Muscle of leg (tissue), 16 donors: ENCODE data around the gene USP33. TPM values are rescaled to one million over a fixed set of nuclear protein-coding genes. Genes with fewer than 3 reads are reported as not detected.
A peak's percentile ranks its signal among the peaks of the same experiment; 100 is the strongest.
"Not testable (repeated sequence)": the region's sequence is repeated elsewhere in the genome, so short reads cannot be mapped to it uniquely, and the experiment has no call there.

Experiments
- DNase-seq: peaks from one replicate; pipeline ENCODE4 v3.0.0; 2013
- H3K27ac ChIP-seq: one replicate; pipeline ENCODE4 v1.5.1; 2013; ENCODE audit warnings: mild to moderate bottlenecking, low read length, control low read depth
- H3K27me3 ChIP-seq: one replicate; pipeline ENCODE4 v1.6.1; 2013; ENCODE audit warnings: low read length; ENCODE audit not compliant: control insufficient read depth, insufficient read depth
- H3K36me3 ChIP-seq: one replicate; pipeline ENCODE4 v1.6.1; 2013; ENCODE audit warnings: low read length; ENCODE audit not compliant: control insufficient read depth, insufficient read depth
- H3K4me1 ChIP-seq: one replicate; pipeline ENCODE4 v1.6.1; 2013; ENCODE audit warnings: low read length; ENCODE audit not compliant: control insufficient read depth, insufficient read depth
- H3K4me3 ChIP-seq: one replicate; pipeline ENCODE4 v1.5.1; 2013; ENCODE audit warnings: low read length, control low read depth
- H3K9me3 ChIP-seq: replicated peaks from 2 replicates; pipeline ENCODE4 v1.6.1; 2013; ENCODE audit warnings: low read depth, low read length; ENCODE audit not compliant: control insufficient read depth
- WGBS: methylation state at CpG from one replicate; pipeline ENCODE4 v1.1.5; 2013; ENCODE audit warnings: missing lambda C conversion rate; ENCODE audit not compliant: insufficient coverage; 5-methylcytosine and 5-hydroxymethylcytosine counted together
- long read RNA-seq, 11 donors: transcript quantifications; one replicate each; lab custom pipeline, GENCODE V29; 2026
- polyA plus RNA-seq, 8 donors: library from polyadenylated mRNA; unstranded; fragments of 120-200 nt; gene quantifications; one replicate each; pipeline versions ENCODE4 v1.2.1 to v1.2.3, GENCODE V29; 2013; ENCODE audit warnings: inconsistent platforms in 1 of 8, low replicate concordance in 1 of 8; ENCODE audit not compliant: insufficient read length in 8 of 8, insufficient read depth in 1 of 8
- total RNA-seq: library from RNA; stranded (reverse); fragments of 120-200 nt; gene quantifications from one replicate; pipeline ENCODE4 v1.2.4, GENCODE V29; 2013

Gene USP33
- total RNA-seq (47.2 TPM), polyA plus RNA-seq (10 to 100 TPM; 27.4 to 41.1 (median 31.7) TPM)
- long read RNA-seq, donor 1, partial matches to known transcripts = 0 of 2 reads
- long read RNA-seq, donor 1, other reads (novel, unspliced or antisense) = 0 of 2 reads
- long read RNA-seq, donor 2 = 0 reads
- long read RNA-seq, donor 3, partial matches to known transcripts = 0 of 2 reads
- long read RNA-seq, donor 3, other reads (novel, unspliced or antisense) = 0 of 2 reads
- long read RNA-seq, donor 4, partial matches to known transcripts = 0 of 1 reads
- long read RNA-seq, donor 4, other reads (novel, unspliced or antisense) = 0 of 1 reads
- long read RNA-seq, donor 5, full-length matches to known transcripts = 2 of 11 reads
- long read RNA-seq, donor 5, partial matches to known transcripts = 9 of 11 reads
- long read RNA-seq, donor 5, other reads (novel, unspliced or antisense) = 0 of 11 reads
- long read RNA-seq, donor 6, full-length matches to known transcripts = 2 of 9 reads
- long read RNA-seq, donor 6, partial matches to known transcripts = 7 of 9 reads
- long read RNA-seq, donor 6, other reads (novel, unspliced or antisense) = 0 of 9 reads
- long read RNA-seq, donor 7 = 0 reads
- long read RNA-seq, donor 8, full-length matches to known transcripts = 3 of 3 reads
- long read RNA-seq, donor 8, partial matches to known transcripts = 0 of 3 reads
- long read RNA-seq, donor 8, other reads (novel, unspliced or antisense) = 0 of 3 reads
- long read RNA-seq, donor 9, partial matches to known transcripts = 0 of 2 reads
- long read RNA-seq, donor 9, other reads (novel, unspliced or antisense) = 0 of 2 reads
- long read RNA-seq, donor 10, full-length matches to known transcripts = 3 of 3 reads
- long read RNA-seq, donor 10, partial matches to known transcripts = 0 of 3 reads
- long read RNA-seq, donor 10, other reads (novel, unspliced or antisense) = 0 of 3 reads
- long read RNA-seq, donor 11 = 0 reads

DNA sequence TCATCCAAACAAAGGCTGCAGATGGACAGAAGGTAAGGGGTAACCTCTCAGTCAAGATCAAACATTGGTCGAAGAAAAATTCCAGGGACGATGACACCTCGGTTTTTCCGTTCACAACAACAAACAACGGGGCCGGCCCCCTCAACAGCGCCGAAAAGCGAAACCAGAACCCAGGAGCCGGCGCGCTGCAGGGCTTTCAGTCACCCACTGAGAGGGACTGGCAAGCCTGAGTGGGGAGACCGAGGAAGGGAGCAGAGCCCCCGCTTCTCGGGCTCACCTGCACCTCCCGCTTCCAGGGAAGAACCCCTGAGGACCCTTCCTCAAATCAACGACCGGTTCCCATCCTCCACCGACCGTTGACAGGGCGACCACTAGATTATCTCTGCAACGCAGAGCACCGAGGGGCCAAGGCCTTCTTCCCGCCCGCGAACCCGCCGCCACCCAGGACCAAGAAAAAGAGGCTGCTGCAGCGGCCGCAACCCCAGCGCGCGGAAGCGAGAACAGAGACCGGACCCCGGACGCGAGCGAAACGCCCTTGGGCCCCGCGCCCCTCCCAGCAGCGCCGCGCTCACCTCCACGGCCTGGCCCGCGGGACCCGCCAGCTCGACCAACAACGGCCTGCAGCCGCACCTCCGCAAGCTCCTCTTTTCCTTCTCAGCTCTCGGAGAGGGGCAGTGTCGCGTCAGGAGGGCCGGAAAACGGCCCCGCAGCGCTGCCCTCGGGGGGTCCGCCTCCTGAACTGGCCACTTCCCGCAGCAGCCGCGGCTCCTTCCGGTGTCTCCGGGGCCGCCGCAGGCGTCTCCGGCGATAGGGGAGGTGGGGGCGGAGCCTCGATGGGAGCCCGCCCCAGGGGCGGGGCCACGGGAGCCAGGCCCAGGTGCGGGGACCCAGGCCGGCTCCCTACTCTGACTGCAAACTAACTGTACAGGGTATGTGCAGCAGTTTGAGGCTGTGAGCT is at the start of gene USP33:
Gene USP33, minus strand, starts transcription at position 782 of the 958 bp plus-strand sequence. CDS start 18,155 bp downstream, outside the sequence.
- H3K27ac ChIP-seq = peak within 1 kb of the TSS; percentile 95
- under 1% methylated on average over 62 of the region's 79 CpGs for WGBS
- H3K36me3 ChIP-seq = no peaks in the 10 kb centered on the region
- peaks cover 3% of the 10 kb centered on the region for H3K4me1 ChIP-seq
- peak within 1 kb of the TSS; percentile 84 for H3K4me3 ChIP-seq
- peak; percentile 95 for DNase-seq
- no peaks in the 10 kb centered on the region for H3K9me3 ChIP-seq
- H3K27me3 ChIP-seq = no peaks in the 10 kb centered on the region

DNA sequence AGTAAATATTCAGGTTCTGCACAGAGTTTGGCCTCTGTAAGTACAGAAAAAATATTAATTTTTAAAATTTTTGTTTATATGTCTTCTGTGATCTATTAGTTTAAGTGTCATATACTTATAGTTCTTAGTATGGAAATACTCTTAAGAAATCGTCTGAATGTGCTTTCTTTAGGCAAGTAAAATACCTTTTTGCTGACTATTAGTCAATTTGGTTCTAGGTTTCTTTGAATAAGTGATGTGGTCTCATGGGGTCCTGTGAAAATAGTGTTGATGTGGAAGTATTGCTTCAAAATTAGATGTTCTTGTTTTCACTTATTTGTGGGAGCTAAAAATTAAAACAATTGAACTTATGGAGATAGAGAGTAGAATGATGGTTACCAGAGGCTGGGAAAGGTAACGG is 43.7 kb upstream of the USP33 start:
- DNase-seq = no peak
- H3K9me3 ChIP-seq = no peaks in the 10 kb centered on the region
- no peak overlapping the region for H3K4me3 ChIP-seq
- peaks cover 12% of the 10 kb centered on the region for H3K36me3 ChIP-seq
- no peak overlapping the region for H3K27ac ChIP-seq
- no peaks in the 10 kb centered on the region for H3K27me3 ChIP-seq
- 86% methylated on average over 2 of the region's 2 CpGs for WGBS
- no peaks in the 10 kb centered on the region for H3K4me1 ChIP-seq

- no peak overlapping the region for H3K27ac ChIP-seq
- WGBS = no CpG with 5 or more reads among the region's 2 CpGs
- DNase-seq = no peak
- no peaks in the 10 kb centered on the region for H3K27me3 ChIP-seq
- peaks cover 3% of the 10 kb centered on the region for H3K36me3 ChIP-seq
- no peak overlapping the region for H3K4me3 ChIP-seq
- no peaks in the 10 kb centered on the region for H3K9me3 ChIP-seq
- H3K4me1 ChIP-seq = no peaks in the 10 kb centered on the region
Observed at GRCh38 chr1:77802026-77802425, 42.4 kb upstream of the USP33 start.

- Histone ChIP-seq H3K36me3 (peaks cover 13% of the 10 kb centered on the region), H3K27ac (no peak overlapping the region), H3K27me3 (no peaks in the 10 kb centered on the region)
Observed at GRCh38 chr1:77797991-77798390, 38.3 kb upstream of the USP33 start.

DNA sequence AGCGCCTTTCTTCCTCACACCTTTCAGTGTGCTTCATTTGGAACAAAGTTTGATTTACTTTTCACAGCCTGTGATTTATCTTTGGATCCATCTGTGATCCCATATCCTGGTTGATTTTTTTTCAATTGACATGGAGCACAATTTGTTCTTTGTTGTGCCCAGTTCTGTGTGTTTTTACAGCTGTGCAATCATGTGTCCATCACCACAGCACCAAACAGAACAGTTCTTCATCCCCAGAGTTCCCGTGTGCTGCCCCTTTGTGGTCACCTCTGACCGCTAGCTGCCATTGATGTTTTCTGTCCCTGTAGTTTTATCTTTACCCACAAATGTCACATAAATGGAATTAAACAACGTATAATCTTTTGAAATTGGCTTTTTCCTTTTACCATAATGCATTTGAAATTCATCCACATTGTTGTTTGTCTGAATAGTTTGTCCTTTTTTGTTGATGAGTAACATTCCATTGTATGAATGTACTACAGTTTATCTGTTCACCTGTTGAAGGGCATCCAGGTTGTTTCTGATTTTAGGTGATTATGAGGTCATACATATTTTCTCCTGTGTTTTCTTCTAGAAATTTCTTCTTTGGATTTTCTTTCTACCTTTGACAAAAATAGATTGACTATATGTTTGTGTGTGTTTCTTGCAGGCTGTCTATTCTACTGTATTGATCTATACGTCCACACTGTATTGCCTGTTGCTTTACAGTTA is 37.2 kb upstream of the USP33 start:
- WGBS = 60% methylated on average over 2 of the region's 5 CpGs
- Histone ChIP-seq H3K4me3 (no peak overlapping the region), H3K27me3 (no peaks in the 10 kb centered on the region), H3K36me3 (peaks cover 11% of the 10 kb centered on the region), H3K9me3 (no peaks in the 10 kb centered on the region), H3K27ac (no peak overlapping the region), H3K4me1 (no peaks in the 10 kb centered on the region)
- peak; percentile 6 for DNase-seq

More at GRCh38 chr1:77797991-77798390, 38.3 kb upstream of the USP33 start:
- H3K9me3 ChIP-seq = no peaks in the 10 kb centered on the region
- no peak overlapping the region for H3K4me3 ChIP-seq
- no peak for DNase-seq
- H3K4me1 ChIP-seq = no peaks in the 10 kb centered on the region

GRCh38 chr1:77794550-77794949 is 34.9 kb upstream of the USP33 start:
- Histone ChIP-seq H3K9me3 (no peaks in the 10 kb centered on the region), H3K4me3 (no peak overlapping the region), H3K27me3 (no peaks in the 10 kb centered on the region), H3K27ac (no peak overlapping the region), H3K4me1 (no peaks in the 10 kb centered on the region), H3K36me3 (peaks cover 20% of the 10 kb centered on the region)
- WGBS = no CpG with 5 or more reads among the region's 3 CpGs
- DNase-seq = no peak

DNA sequence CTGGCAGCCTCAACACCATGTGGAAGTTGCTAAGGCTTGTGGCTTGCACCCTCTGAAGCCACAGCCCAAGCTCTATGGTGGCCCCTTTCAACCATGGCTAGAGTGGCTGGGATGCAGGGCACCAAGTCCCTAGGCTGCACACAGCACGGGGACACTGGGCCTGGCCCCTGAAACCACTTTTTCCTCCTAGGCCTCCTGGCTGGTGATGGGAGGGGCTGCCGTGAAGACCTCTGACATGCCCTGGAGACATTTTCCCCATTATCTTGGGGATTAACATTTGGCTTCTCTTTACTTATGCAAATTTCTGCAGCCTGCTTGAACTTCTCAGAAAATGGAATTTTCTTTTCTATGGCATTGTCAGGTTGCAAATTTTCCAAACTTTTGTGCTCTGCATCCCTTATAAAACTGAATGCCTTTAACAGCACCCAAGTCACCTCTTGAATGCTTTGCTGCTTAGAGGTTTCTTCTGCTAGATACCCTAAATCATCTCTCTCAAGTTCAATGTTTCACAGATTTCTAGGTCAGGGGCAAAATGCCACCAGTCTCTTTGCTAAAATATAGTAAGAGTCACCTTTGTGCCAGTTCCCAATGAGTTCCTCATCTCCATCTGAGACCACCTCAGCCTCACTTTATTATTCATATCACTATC is 26.6 kb upstream of the USP33 start:
- not testable (repeated sequence) for H3K27ac ChIP-seq, DNase-seq, H3K9me3 ChIP-seq, H3K4me1 ChIP-seq, H3K27me3 ChIP-seq, H3K4me3 ChIP-seq
- H3K36me3 ChIP-seq = peaks cover 39% of the 10 kb centered on the region
- no CpG with 5 or more reads among the region's 2 CpGs for WGBS

DNA sequence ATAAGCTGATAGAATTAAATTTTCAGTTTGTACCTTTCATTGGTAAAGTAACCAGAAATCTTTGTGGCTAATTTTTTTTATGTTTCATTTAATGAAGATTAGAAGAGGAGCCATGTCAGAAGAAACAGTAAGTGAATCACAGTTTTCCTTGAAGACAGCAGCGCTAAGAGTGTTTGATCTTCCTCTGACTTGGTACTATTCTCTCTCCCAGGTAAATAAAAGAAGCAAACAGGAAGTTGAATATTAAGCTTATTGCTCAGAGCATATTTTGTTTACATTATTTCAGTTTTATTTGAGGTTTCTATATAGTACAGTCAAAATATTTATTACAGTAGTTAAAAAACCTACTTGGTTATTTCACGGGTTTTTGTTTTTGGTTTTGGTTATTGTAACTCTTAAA is 23.5 kb upstream of the USP33 start:
- Histone ChIP-seq H3K9me3 (no peaks in the 10 kb centered on the region), H3K36me3 (peaks cover 24% of the 10 kb centered on the region), H3K27ac (no peak overlapping the region), H3K4me3 (no peak overlapping the region), H3K4me1 (peaks cover 3% of the 10 kb centered on the region), H3K27me3 (no peaks in the 10 kb centered on the region)
- DNase-seq = no peak
- WGBS = no CpG with 5 or more reads among the region's 2 CpGs

DNA sequence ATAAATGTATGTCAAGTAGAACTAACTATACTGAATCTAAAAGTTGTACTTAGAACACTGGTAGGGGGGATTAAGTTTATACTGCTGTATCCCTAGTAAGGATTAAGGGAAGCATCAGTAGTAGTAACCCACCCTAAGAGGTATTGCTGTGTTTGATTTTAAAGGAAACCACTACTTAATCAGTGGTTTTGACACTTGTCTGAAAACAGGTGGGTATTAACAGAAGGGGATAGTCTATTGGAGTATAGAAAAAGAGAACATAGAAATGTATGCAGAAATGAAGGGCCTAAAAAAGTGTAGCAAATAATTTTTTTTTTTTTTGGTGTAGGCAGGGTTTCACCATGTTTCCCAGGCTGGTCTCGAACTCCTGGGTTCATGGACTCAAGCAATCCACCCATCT is 22.0 kb upstream of the USP33 start:
- Histone ChIP-seq H3K27ac (no peak overlapping the region), H3K4me1 (peaks cover 3% of the 10 kb centered on the region), H3K9me3 (no peaks in the 10 kb centered on the region), H3K4me3 (no peak overlapping the region), H3K27me3 (no peaks in the 10 kb centered on the region), H3K36me3 (peaks cover 19% of the 10 kb centered on the region)
- no CpG with 5 or more reads among the region's 1 CpG for WGBS
- DNase-seq = no peak
